GM18868 (cell line): ENCODE measurements around the gene OTOG.

Source experiments
- ATAC-seq: cut with Tn5 transposase; IDR thresholded peaks from one replicate; pipeline ENCODE4 v1.9.1; 2021; ENCODE audit warnings: mild to moderate bottlenecking, moderate library complexity; ENCODE audit not compliant: unreplicated experiment

Gene OTOG

GRCh38 chr11:17645190-17645970, 98.3 kb downstream of the OTOG start:
- ATAC-seq, result no peak

- no peak for ATAC-seq
These were observed 99.5 kb downstream of the OTOG start for GRCh38 chr11:17646451-17647145.

GRCh38 chr11:17648528-17648927, 101.5 kb downstream of the OTOG start:
- no peak for ATAC-seq

GRCh38 chr11:17649261-17649660, 102.2 kb downstream of the OTOG start:
- no peak for ATAC-seq

GRCh38 chr11:17649696-17650095, 102.6 kb downstream of the OTOG start:
- ATAC-seq, result no peak

- no peak for ATAC-seq
These were observed 103.3 kb downstream of the OTOG start for GRCh38 chr11:17650127-17650911.

GRCh38 chr11:17651061-17651460, 104.0 kb downstream of the OTOG start:
- ATAC-seq, result no peak

- ATAC-seq, result no peak
These were observed 104.6 kb downstream of the OTOG start for GRCh38 chr11:17651681-17652080.

- ATAC-seq, result no peak
These were observed 105.5 kb downstream of the OTOG start for GRCh38 chr11:17652556-17652955.

GRCh38 chr11:17653611-17654010, 106.6 kb downstream of the OTOG start:
- no peak for ATAC-seq

GRCh38 chr11:17655682-17656081, 108.6 kb downstream of the OTOG start:
- no peak for ATAC-seq

GRCh38 chr11:17658211-17658610, 111.2 kb downstream of the OTOG start:
- no peak for ATAC-seq

GRCh38 chr11:17668166-17668565, 121.1 kb downstream of the OTOG start:
- no peak for ATAC-seq

- no peak for ATAC-seq
These were observed 125.4 kb downstream of the OTOG start for GRCh38 chr11:17672469-17672868.

GRCh38 chr11:17673951-17674350, 126.9 kb downstream of the OTOG start:
- ATAC-seq, result no peak

- no peak for ATAC-seq
These were observed 135.8 kb downstream of the OTOG start for GRCh38 chr11:17682848-17683247.

- no peak for ATAC-seq
These were observed 136.5 kb downstream of the OTOG start for GRCh38 chr11:17683377-17684161.

GRCh38 chr11:17684550-17684949, 137.5 kb downstream of the OTOG start:
- ATAC-seq, result no peak

GRCh38 chr11:17686231-17686980, 139.3 kb downstream of the OTOG start:
- ATAC-seq, result no peak
